ENCODE results near the gene KRT33B. TPM values are rescaled to one million over a fixed set of nuclear protein-coding genes. Genes with fewer than 3 reads are reported as not detected.

KRT33B gene
- total and polyA plus RNA-seq, 2 of the 13 experiments (the other 11 are each of a cell fraction or from before 2014, with no cell fraction given) = not detected

- Histone ChIP-seq H3K4me3 (replicated peaks in 1 of 3; ENCODE audit: insufficient read depth in 1 of 3, low read depth in 2 of 3, low read length in 3 of 3) (no peak overlapping the region), H3K4me2 (ENCODE audit: low read depth, low read length) (no peak overlapping the region), H3K9ac (ENCODE audit: insufficient read depth, low read depth, low read length) (no peak overlapping the region), H3K9me3 (ENCODE audit: low read length) (no peaks in the 10 kb centered on the region), H3K27ac (ENCODE audit: extremely low read length, insufficient read depth, low read length) (no peak overlapping the region), H3K4me1 (ENCODE audit: insufficient read depth, low read length) (peaks cover 34% of the 10 kb centered on the region), H4K20me1 (ENCODE audit: insufficient read depth, low read length) (no peaks in the 10 kb centered on the region), H3K79me2 (ENCODE audit: insufficient read depth, low read length) (no peaks in the 10 kb centered on the region), H2AFZ (ENCODE audit: low read length) (no peak overlapping the region), H3K27me3 (ENCODE audit: control insufficient read depth in 1 of 2, insufficient read depth in 2 of 2, low read length in 2 of 2) (no peaks in the 10 kb centered on the region; a peak in 1 of 5 replicates), H3K36me3 (replicated peaks in 1 of 2; ENCODE audit: control insufficient read depth in 1 of 2, insufficient read depth in 2 of 2, low read length in 2 of 2) (no peaks in the 10 kb centered on the region)
- DNase-seq (ENCODE audit: low spot score) (no peak), FAIRE-seq (no peak), ATAC-seq (no peak)
- intact Hi-C loops (cut with micrococcal nuclease; ENCODE audit: unreplicated experiment) = loop anchor here (2.0 kb wide), 1 partner anchor 66 kb away; no protein-coding TSS in a partner anchor
- ChIA-PET POLR2A (interaction anchor here (4.1 kb wide), 1 partner anchor 9 kb away, joined by 35 read pairs; no protein-coding TSS in a partner anchor), CTCF (ENCODE audit: low intra/inter-chr PET ratio, low total read pairs) (no interaction called here)
- 82% methylated on average over 9 of the region's 10 CpGs for WGBS (ENCODE audit: low lambda C conversion rate)
- TF ChIP-seq ZNF331 (CRISPR knock-in tag; IDR thresholded peaks at IDR 0.05) = no peak
- no peak for TF ChIP-seq DNMT1 (CRISPR knock-in tag; IDR thresholded peaks at IDR 0.05)
- TF ChIP-seq NONO (IDR thresholded peaks at IDR 0.05) = no peak
- TF ChIP-seq NONO (CRISPR knock-in tag; conservative IDR thresholded peaks at IDR 0.05) = no peak
- no peak for TF ChIP-seq REL (CRISPR knock-in tag; conservative IDR thresholded peaks at IDR 0.05)
- TF ChIP-seq ZIK1 (CRISPR knock-in tag; IDR thresholded peaks at IDR 0.05; ENCODE audit: borderline replicate concordance, low read depth) = no peak
- no peak for TF ChIP-seq TRIM24 (CRISPR knock-in tag; IDR thresholded peaks at IDR 0.05)
- TF ChIP-seq RNF219 (CRISPR knock-in tag; IDR thresholded peaks at IDR 0.05) = no peak
- no peak for TF ChIP-seq GLI4 (CRISPR knock-in tag; IDR thresholded peaks at IDR 0.05; ENCODE audit: borderline replicate concordance)
- TF ChIP-seq ARNT (IDR thresholded peaks at IDR 0.05) = no peak
- no peak for TF ChIP-seq FOXK1 (CRISPR knock-in tag; IDR thresholded peaks at IDR 0.05; ENCODE audit: borderline replicate concordance, low read depth)
- no peak for TF ChIP-seq ZFYVE20 (CRISPR knock-in tag; IDR thresholded peaks at IDR 0.05; ENCODE audit: borderline replicate concordance, low read depth)
- no peak for TF ChIP-seq ZBTB7B (CRISPR knock-in tag; IDR thresholded peaks at IDR 0.05)
- no peak for TF ChIP-seq RBM22 (optimal IDR thresholded peaks at IDR 0.05; ENCODE audit: low read length)
- TF ChIP-seq IKZF5 (CRISPR knock-in tag; IDR thresholded peaks at IDR 0.05) = no peak
- BruUV-seq (replicated peaks) = no TSS peak
- in situ Hi-C loops (cut with HindIII; ENCODE audit: extremely low pct_ligation_motif_present, low pct_unique_long_range_greater_than_20kb) = no loop called here
These were observed 37.6 kb upstream of the KRT33B start for GRCh38 chr17:41407226-41407625.
